ENCODE measurements around the gene TOR1A. TPM values are rescaled to one million over a fixed set of nuclear protein-coding genes. Genes with fewer than 3 reads are reported as not detected.

TOR1A gene
- polyA plus RNA-seq, 1 experiment, result 78.8 TPM

DNA sequence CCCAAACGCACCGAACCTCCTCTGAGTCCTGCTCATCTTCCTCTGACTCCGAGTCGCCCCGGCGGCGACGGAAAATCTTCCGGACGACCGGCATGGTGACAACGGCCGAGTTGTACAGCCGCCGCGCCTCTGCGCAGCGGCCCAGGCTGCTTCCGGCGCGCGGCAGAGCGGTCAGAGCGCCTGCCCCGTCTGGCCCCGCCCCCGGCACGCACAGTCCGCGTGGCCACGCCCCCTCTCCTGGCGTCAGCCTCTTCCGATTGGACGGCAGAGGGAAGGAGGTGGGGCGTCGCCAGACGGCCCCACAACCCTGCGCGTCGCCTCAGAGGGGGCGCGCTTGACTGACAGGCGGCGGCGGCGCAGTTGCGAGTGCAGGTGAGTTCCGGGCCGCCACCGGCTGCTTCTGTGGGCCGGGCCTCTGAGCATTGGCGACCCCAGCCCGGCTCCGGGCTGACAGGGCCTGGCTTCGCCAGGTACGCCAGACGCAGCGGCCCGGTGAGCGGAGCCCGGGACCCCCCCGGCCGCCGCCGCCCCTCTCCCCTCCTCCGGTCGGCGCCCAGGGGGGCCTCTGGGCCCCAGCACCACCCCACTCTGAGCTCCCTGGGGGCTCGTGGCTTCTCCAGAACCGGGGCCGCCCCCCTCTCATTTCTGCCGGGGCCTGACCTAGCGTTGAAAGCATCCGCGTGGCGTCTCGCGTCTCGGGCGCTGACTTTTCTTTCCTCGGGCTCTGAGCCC is 11.4 kb upstream of the TOR1A start, which contains the start of the genes C9orf78 and USP20:
C9orf78 (minus strand) TSS at position 148 of the 732 bp plus-strand sequence; CDS start at position 94, 54 bp downstream.
USP20 (plus strand) TSS at position 331 of the 732 bp plus-strand sequence. CDS start 17,098 bp downstream, outside the sequence.
- Histone ChIP-seq H3K4me3 (ENCODE audit: low read depth, low read length) (peak within 1 kb of the TSS; percentile 68), H3K36me3 (ENCODE audit: control insufficient read depth, insufficient read depth, low read length) (peaks cover 5% of the 10 kb centered on the region), H3K27me3 (ENCODE audit: control insufficient read depth, insufficient read depth, low read length) (no peaks in the 10 kb centered on the region)
- peak; percentile 66 for DNase-seq (ENCODE audit: low read depth)
- TF ChIP-seq, protein P1, sequence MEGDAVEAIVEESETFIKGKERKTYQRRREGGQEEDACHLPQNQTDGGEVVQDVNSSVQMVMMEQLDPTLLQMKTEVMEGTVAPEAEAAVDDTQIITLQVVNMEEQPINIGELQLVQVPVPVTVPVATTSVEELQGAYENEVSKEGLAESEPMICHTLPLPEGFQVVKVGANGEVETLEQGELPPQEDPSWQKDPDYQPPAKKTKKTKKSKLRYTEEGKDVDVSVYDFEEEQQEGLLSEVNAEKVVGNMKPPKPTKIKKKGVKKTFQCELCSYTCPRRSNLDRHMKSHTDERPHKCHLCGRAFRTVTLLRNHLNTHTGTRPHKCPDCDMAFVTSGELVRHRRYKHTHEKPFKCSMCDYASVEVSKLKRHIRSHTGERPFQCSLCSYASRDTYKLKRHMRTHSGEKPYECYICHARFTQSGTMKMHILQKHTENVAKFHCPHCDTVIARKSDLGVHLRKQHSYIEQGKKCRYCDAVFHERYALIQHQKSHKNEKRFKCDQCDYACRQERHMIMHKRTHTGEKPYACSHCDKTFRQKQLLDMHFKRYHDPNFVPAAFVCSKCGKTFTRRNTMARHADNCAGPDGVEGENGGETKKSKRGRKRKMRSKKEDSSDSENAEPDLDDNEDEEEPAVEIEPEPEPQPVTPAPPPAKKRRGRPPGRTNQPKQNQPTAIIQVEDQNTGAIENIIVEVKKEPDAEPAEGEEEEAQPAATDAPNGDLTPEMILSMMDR (IDR thresholded peaks at IDR 0.05; ENCODE audit: insufficient read depth, low read depth, low read length), result no peak
- POLR2A ChIA-PET, result no interaction called here
- CTCF ChIA-PET, result interaction anchor here (0.6 to 0.9 kb wide), 2 partner anchors 90 to 276 kb away, joined by 3 read pairs; no protein-coding TSS in a partner anchor

DNA sequence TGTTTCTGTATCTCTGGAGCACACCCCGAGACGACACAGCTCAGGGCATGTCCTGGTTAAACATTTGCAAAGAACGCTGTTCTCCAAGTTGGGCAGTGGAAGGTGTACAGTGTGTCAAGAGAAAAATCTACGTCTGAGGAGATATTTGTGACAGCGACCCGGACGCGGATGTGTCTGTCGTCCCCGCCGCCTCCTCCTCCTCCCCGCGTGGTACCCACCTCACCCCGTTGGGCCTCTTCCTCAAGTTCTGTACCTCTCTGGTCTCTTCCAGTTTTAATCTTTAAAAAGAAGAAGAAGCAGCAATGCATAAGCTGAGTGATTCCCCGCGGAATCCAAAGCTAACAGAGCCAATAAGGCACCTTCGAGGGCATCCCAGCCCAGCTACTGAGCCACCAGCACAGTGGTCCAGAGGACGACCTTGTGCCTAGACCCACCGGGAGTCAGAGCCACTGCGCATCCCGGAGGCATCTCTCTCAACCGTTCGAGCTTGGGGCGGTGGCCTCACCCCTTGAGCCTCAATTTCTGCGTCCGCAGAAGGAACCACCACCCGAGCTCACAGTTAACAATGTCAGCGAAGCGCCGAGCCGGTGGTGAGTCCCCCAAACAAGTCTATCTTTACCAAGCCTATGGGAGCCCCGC is 10.7 kb upstream of the TOR1A start:
- TF ChIP-seq, protein P1 (IDR thresholded peaks at IDR 0.05; ENCODE audit: insufficient read depth, low read depth, low read length), result no peak
- Histone ChIP-seq H3K4me3 (ENCODE audit: low read depth, low read length) (peak overlapping the region; percentile 68), H3K36me3 (ENCODE audit: control insufficient read depth, insufficient read depth, low read length) (peaks cover 5% of the 10 kb centered on the region), H3K27me3 (ENCODE audit: control insufficient read depth, insufficient read depth, low read length) (no peaks in the 10 kb centered on the region)
- no peak for DNase-seq (ENCODE audit: low read depth)
- ChIA-PET POLR2A (no interaction called here), CTCF (interaction anchor here (0.6 to 0.9 kb wide), 2 partner anchors 90 to 276 kb away, joined by 3 read pairs; no protein-coding TSS in a partner anchor)

DNA sequence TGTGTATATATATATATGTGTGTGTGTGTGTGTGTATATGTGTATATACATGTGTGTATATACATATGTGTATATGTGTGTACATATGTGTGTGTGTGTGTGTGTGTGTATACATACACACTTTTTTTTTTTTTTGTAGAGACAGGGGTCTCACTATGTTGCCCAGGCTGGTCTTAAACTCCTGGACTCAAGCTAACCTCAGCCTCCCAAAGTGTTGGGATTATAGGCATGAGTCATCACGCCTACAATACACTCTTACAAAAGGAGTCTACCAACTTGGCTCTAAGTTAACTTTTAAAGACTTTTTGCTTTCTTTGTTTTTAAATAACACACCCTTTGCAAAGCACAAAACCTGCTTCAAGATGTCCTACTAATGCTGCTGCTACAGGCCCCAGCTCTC is 9.0 kb upstream of the TOR1A start:
- POLR2A ChIA-PET, result no interaction called here
- CTCF ChIA-PET, result interaction anchor here (0.9 to 1.2 kb wide), 2 partner anchors 14 to 106 kb away, joined by 3 read pairs; no protein-coding TSS in a partner anchor
- no peak for DNase-seq (ENCODE audit: low read depth)

DNA sequence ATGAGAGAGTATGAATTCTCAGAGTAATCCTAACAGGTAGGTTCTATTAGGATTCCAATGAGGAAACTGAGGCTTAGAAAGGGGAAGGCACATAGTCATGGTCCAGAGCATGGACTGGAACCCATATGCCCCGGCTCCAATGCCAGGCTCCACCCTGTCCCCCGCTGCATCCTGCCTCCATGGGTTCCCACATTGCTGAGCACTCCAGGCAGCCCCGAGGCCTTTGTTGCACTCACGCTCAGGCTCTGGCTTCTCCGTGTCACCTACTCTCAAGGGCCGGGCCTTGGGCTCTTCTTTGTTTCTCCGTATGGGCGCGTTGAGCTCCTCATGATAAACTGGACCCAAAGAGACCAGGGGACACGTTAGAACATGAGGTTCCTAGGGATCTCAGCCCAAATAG is 5.0 kb upstream of the TOR1A start:
- POLR2A ChIA-PET, result no interaction called here
- no peak for DNase-seq (ENCODE audit: low read depth)
- Histone ChIP-seq H3K36me3 (ENCODE audit: control insufficient read depth, insufficient read depth, low read length) (peaks cover 11% of the 10 kb centered on the region), H3K4me3 (ENCODE audit: low read depth, low read length) (no peak overlapping the region), H3K27me3 (ENCODE audit: control insufficient read depth, insufficient read depth, low read length) (no peaks in the 10 kb centered on the region)
- CTCF ChIA-PET, result no interaction called here
- TF ChIP-seq, protein P1 (IDR thresholded peaks at IDR 0.05; ENCODE audit: insufficient read depth, low read depth, low read length), result no peak

More for the DNA sequence above, 9.0 kb upstream of the TOR1A start:
- TF ChIP-seq, protein P1 (IDR thresholded peaks at IDR 0.05; ENCODE audit: insufficient read depth, low read depth, low read length), result no peak
- Histone ChIP-seq H3K36me3 (ENCODE audit: control insufficient read depth, insufficient read depth, low read length) (peaks cover 11% of the 10 kb centered on the region), H3K27me3 (ENCODE audit: control insufficient read depth, insufficient read depth, low read length) (no peaks in the 10 kb centered on the region), H3K4me3 (ENCODE audit: low read depth, low read length) (no peak overlapping the region)

DNA sequence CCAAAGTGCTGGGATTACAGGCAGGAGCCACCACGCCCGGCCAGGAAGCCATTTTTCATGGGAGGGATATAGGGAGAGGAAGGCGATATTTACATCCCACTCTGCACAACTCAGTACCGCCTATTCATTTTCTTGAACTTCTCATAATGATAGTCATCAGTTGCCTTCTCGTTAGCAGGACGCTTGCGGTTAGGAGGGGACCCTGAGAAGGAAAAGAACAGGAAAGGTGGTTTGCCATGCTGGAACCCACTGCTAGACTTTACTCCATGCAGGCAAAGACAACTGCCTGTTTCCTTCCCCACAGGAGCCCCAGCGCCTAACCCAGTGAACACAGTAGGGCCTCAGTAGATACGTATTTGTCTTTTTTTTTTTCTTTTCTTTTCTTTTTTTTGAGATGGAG is 4.1 kb upstream of the TOR1A start:
- CTCF ChIA-PET, result no interaction called here

More for the DNA sequence above, 4.1 kb upstream of the TOR1A start:
- TF ChIP-seq, protein P1 (IDR thresholded peaks at IDR 0.05; ENCODE audit: insufficient read depth, low read depth, low read length), result no peak
- POLR2A ChIA-PET, result no interaction called here
- Histone ChIP-seq H3K36me3 (ENCODE audit: control insufficient read depth, insufficient read depth, low read length) (peaks cover 11% of the 10 kb centered on the region), H3K27me3 (ENCODE audit: control insufficient read depth, insufficient read depth, low read length) (no peaks in the 10 kb centered on the region), H3K4me3 (ENCODE audit: low read depth, low read length) (no peak overlapping the region)
- DNase-seq (ENCODE audit: low read depth), result no peak

Data from BJ (cell line).